Psoas muscle (tissue), 8 donors: Measurements from ENCODE around the gene CHCHD5. TPM values are rescaled to one million over a fixed set of nuclear protein-coding genes. Genes with fewer than 3 reads are reported as not detected.
A peak's percentile ranks its signal among the peaks of the same experiment; 100 is the strongest.

Experiments used
- ATAC-seq, 4 donors: fragments of 200-7000 bp; cut with Tn5 transposase; one replicate each; pipeline ENCODE4 v1.9.1; 2020; ENCODE audit warnings: moderate library complexity in 3 of 4, mild to moderate bottlenecking in 2 of 4
- DNase-seq, 2 donors: peaks; one replicate each; pipeline ENCODE4 v3.0.0-alpha.2; 2020
- H3K27ac ChIP-seq: fragments of 200-600 bp; one replicate; pipeline ENCODE4 v1.8.0; 2022
- H3K27me3 ChIP-seq, 3 donors: fragments of 200-600 bp in 1 of 3; one replicate each; pipeline versions ENCODE4 v1.6.1 to v1.8.0; 2013 to 2022; ENCODE audit warnings: low read length in 2 of 3, mild to moderate bottlenecking in 2 of 3, moderate library complexity in 1 of 3; ENCODE audit not compliant: insufficient read depth in 3 of 3
- H3K36me3 ChIP-seq, 2 donors: fragments of 200-600 bp in 1 of 2; one replicate each; pipeline versions ENCODE4 v1.6.1 to v1.8.0; 2013 to 2022; ENCODE audit warnings: low read depth in 1 of 2, mild to moderate bottlenecking in 1 of 2, moderate library complexity in 1 of 2; ENCODE audit not compliant: insufficient read depth in 1 of 2
- H3K4me1 ChIP-seq: fragments of 200-600 bp; one replicate; pipeline ENCODE4 v1.8.0; 2022
- H3K4me3 ChIP-seq: fragments of 200-600 bp; one replicate; pipeline ENCODE4 v1.8.0; 2022; ENCODE audit warnings: mild to moderate bottlenecking
- H3K9me3 ChIP-seq: fragments of 200-600 bp; one replicate; pipeline ENCODE4 v1.8.0; 2022
- WGBS, 3 donors: extraction: QIAGEN DNeasy Blood & Tissue Kit; methylation state at CpG; one replicate each; pipeline versions ENCODE4 v1.1.6 to v1.1.7; 2013; 5-methylcytosine and 5-hydroxymethylcytosine counted together
- intact Hi-C, 2 donors: fragments of 100-400 bp; cut with DNase I; formaldehyde crosslinking; loops; one replicate each; pipeline versions ENCODE4 v1.11.0 to v1.14.2; 2022
- polyA plus RNA-seq, 3 donors: library from polyadenylated mRNA; stranded (reverse); fragments of 200-250 nt; gene quantifications; one replicate each; pipeline ENCODE4 v1.2.3, GENCODE V29; 2013
- total RNA-seq, 4 donors: library from RNA; stranded (reverse); fragmentation: NEBNext Ultra II Directional in 2 of 4; extraction: Animal tissue kit (Norgen Biotek cat#: 25700) in 2 of 4; gene quantifications; one replicate each; pipeline versions ENCODE4 v1.2.1 to v1.2.4, GENCODE V29; 2021 to 2023
- TF ChIP-seq, protein P1 (sequence below): fragments of 200-600 bp; IDR thresholded peaks from one replicate; pipeline ENCODE4 v1.8.0; 2022; ENCODE audit warnings: antibody characterized with exemption
- donor health status: healthy with polysubstance abuse.
- donor health status: DM: no; HTN: no; CAD: no; lungs with moderate emphysema.
- donor health status: Bipolar disorder and iron deficiency.
- donor health status: healthy.
- donor health status: DM: yes; HTN: yes; CAD: no.
- donor health status: DM: no; HTN: no; CAD: no.
- donor health status: DM: no; HTN: no; CAD: no.
- donor health status: DM: yes; HTN: yes; CAD: no.

Gene CHCHD5
- total and polyA plus RNA-seq, 7 donors, result 28.3 to 47.8 (median 31.0) TPM

GRCh38 chr2:112579241-112579640 is 5.2 kb upstream of the CHCHD5 start:
- Histone ChIP-seq H3K9me3 (no peaks in the 10 kb centered on the region), H3K4me1 (peaks cover 8% of the 10 kb centered on the region), H3K4me3 (no peak overlapping the region), H3K27me3 (no peaks in the 10 kb centered on the region), H3K27ac (no peak overlapping the region), H3K36me3 (peaks cover 19 to 31% of the 10 kb centered on the region in 2 donors)
- DNase-seq (no peak), ATAC-seq (no peak)
- TF ChIP-seq, protein P1, sequence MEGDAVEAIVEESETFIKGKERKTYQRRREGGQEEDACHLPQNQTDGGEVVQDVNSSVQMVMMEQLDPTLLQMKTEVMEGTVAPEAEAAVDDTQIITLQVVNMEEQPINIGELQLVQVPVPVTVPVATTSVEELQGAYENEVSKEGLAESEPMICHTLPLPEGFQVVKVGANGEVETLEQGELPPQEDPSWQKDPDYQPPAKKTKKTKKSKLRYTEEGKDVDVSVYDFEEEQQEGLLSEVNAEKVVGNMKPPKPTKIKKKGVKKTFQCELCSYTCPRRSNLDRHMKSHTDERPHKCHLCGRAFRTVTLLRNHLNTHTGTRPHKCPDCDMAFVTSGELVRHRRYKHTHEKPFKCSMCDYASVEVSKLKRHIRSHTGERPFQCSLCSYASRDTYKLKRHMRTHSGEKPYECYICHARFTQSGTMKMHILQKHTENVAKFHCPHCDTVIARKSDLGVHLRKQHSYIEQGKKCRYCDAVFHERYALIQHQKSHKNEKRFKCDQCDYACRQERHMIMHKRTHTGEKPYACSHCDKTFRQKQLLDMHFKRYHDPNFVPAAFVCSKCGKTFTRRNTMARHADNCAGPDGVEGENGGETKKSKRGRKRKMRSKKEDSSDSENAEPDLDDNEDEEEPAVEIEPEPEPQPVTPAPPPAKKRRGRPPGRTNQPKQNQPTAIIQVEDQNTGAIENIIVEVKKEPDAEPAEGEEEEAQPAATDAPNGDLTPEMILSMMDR, result no peak
- intact Hi-C loops, result loop anchor here in 1 of 2 donors (10.0 kb wide), 1 partner anchor 334 kb away; no protein-coding TSS in a partner anchor

DNA sequence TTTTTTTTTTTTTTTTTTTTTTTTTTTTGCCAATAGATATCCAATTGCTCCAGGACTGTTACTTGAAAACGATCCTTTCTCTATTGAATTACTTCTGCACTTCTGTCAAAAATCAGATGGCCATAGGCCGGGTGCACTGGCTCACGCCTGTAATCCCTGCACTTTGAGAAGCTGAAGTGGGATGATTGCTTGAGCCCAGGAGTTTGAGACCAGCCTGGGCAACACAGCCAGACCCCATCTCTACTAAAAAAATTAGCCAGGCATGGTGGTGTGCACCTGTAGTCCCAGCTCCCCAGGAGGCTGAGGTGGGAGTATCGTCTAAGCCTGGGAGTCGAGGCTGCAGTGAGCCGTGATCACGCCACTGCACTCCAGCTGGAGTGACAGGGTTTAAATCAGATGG is 4.3 kb upstream of the CHCHD5 start:
- intact Hi-C loops, result loop anchor here (5.0 to 10.0 kb wide), 4 partner anchors 38 to 325 kb away; partner anchors contain the start of genes POLR1B (in 1 of the 2), TTL (in 1 of the 2), ZC3H6 (in 1 of the 2) and ZC3H8 (in 1 of the 2)
- H3K27me3 ChIP-seq, result no peaks in the 10 kb centered on the region
- H3K4me3 ChIP-seq, result no peak overlapping the region
- ATAC-seq (no peak), DNase-seq (no peak)
- no peak overlapping the region for H3K27ac ChIP-seq
- H3K9me3 ChIP-seq, result no peaks in the 10 kb centered on the region
- 86 to 89% (median 86%) methylated on average over 7 of the region's 7 CpGs for WGBS, 3 donors
- TF ChIP-seq, protein P1, result no peak
- peaks cover 10% of the 10 kb centered on the region for H3K4me1 ChIP-seq
- H3K36me3 ChIP-seq, result peaks cover 15 to 22% of the 10 kb centered on the region in 2 donors

GRCh38 chr2:112582314-112582746 is 2.1 kb upstream of the CHCHD5 start:
- Histone ChIP-seq H3K9me3 (no peaks in the 10 kb centered on the region), H3K27ac (peak overlapping the region; percentile 92), H3K36me3 (peaks cover 3 to 14% of the 10 kb centered on the region in 2 donors), H3K4me3 (no peak overlapping the region), H3K4me1 (peaks cover 17% of the 10 kb centered on the region), H3K27me3 (no peaks in the 10 kb centered on the region)
- TF ChIP-seq, protein P1, result peak; percentile 66
- no peak for DNase-seq
- ATAC-seq, result peak; percentile 17 to 34 (median 26)
- WGBS, 3 donors, result 40 to 42% (median 41%) methylated on average over 10 of the region's 10 CpGs
- intact Hi-C loops, result loop anchor here (1.0 to 10.0 kb wide), 5 partner anchors 40 to 328 kb away; partner anchors contain the start of genes TTL (in 2 of the 2), POLR1B (in 1 of the 2), ZC3H6 (in 1 of the 2) and ZC3H8 (in 1 of the 2)

GRCh38 chr2:112583497-112584133 is 794 bp upstream of the CHCHD5 start:
- ATAC-seq, result peak in 1 of 4 donors; percentile 4
- peak overlapping the region; percentile 88 for H3K4me3 ChIP-seq
- H3K4me1 ChIP-seq, result peaks cover 22% of the 10 kb centered on the region
- intact Hi-C loops, result loop anchor here (5.0 to 10.0 kb wide), 4 partner anchors 41 to 329 kb away; partner anchors contain the start of genes POLR1B (in 1 of the 2), TTL (in 1 of the 2), ZC3H6 (in 1 of the 2) and ZC3H8 (in 1 of the 2)
- DNase-seq, result no peak
- TF ChIP-seq, protein P1, result no peak
- H3K27me3 ChIP-seq, result no peaks in the 10 kb centered on the region
- peaks cover 3 to 16% of the 10 kb centered on the region in 2 donors for H3K36me3 ChIP-seq
- no peaks in the 10 kb centered on the region for H3K9me3 ChIP-seq
- peak overlapping the region; percentile 92 for H3K27ac ChIP-seq
- 34 to 39% (median 38%) methylated on average over 19 of the region's 19 CpGs for WGBS, 3 donors
